Measurements from ENCODE around the gene RRP9. TPM values are rescaled to one million over a fixed set of nuclear protein-coding genes. Genes with fewer than 3 reads are reported as not detected.

Gene RRP9
- total RNA-seq, 1 donor from 2014 or later, result 12.5 TPM

DNA sequence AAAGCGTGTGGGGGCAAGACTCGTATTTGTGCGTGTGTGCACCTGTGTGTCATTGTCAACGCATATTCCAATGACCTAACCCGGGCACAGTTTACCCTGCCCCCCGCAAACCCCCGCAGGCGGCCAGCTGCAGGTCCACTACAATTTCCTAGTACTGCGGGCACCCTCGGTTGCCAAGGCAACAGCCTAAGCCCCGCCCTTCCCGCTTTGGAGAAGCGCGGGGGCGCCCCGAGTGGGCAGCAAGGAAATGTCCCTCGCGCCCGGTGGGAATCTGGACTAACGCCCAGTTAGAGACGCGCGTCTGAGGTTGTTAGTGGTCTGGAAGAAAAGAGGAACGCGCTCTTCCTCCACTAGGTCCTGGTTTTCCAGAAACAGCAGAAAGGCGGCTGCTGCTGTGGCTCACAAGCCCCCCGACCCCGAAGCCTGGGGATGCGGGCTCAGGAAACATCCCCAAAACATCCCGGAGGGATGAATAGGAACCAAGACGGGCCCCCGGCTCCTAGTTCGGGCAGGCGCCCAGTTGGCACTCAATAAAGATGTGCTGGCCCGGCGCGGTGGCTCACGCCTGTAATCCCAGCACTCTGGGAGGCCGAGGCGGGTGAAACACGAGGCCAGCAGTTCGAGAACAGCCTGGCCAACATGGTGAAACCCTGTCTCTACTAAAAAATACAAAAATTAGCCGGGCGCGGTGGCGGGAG lies 34.3 kb upstream of the RRP9 start:
- peak overlapping the region; percentile 61 to 81 for H3K4me3 ChIP-seq
- H3K4me1 ChIP-seq, result peaks cover 30% of the 10 kb centered on the region
- H3K9me3 ChIP-seq, result no peaks in the 10 kb centered on the region
- no peaks in the 10 kb centered on the region for H3K36me3 ChIP-seq
- H3K27me3 ChIP-seq, result no peaks in the 10 kb centered on the region
- H3K27ac ChIP-seq, result peak overlapping the region; percentile 94
- no peak for DNase-seq (ENCODE audit: extremely low spot score in 2 of 2)
- intact Hi-C loops (cut with DNase I), result loop anchor here (2.0 kb wide), 1 partner anchor 35 kb away; the partner anchor contains the start of gene RRP9
- TF ChIP-seq POLR2AphosphoS5 (IDR thresholded peaks at IDR 0.05; ENCODE audit: insufficient read depth in 1 of 2, low read depth in 1 of 2) (peak in 1 of 2 donors; percentile 19), POLR2A (IDR thresholded peaks at IDR 0.05) (no peak)

DNA sequence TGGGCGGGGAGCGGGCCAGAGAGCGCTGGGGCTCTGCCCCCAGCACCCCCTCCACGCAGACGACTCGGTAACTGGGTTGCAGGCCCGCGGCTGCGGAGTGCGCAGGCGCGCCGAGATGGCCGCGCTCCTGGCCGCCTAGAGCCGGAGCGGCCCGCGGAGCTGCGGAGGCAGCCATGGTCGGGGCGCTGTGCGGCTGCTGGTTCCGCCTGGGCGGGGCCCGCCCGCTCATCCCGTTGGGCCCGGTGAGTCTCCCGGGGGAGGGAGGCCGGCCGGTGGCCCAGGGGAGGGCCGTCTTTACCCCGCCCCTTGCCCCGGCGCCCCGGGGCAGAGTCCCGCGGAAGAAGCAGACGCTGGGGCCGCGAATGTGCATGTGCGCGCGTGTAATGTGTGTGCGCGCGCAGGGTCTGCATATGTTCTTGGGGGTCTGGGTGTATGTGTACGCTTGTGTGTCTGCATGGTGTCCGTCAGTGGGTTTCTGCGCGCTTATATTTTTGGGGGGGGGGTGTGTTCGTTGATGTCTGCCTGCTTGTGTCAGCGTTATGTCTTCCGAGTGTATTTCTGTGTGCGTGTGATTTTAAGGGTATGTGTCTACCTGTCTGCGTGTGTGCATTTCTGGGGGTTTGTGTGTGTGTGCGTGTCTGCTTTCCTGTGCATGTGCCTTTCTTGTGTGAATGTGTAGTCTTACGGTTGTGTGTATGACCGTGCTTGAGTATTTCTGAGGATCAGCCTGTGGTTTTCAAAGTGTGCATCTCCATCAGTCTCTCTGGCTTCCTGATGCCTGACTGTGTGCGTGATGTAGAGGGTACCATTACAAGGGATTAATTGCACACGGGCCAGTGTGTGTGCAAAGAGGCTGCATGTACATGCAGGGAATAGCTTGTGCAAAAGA lies 33.5 kb upstream of the RRP9 start, which contains the start of gene ABHD14A:
Gene ABHD14A (plus strand): TSS at position 102 of the 889 bp plus-strand sequence. CDS start 72 bp downstream, at position 174.
- H3K27me3 ChIP-seq, result no peaks in the 10 kb centered on the region
- no peaks in the 10 kb centered on the region for H3K9me3 ChIP-seq
- H3K36me3 ChIP-seq, result no peaks in the 10 kb centered on the region
- TF ChIP-seq POLR2AphosphoS5 (IDR thresholded peaks at IDR 0.05; ENCODE audit: insufficient read depth in 1 of 2, low read depth in 1 of 2) (peak in 1 of 2 donors; percentile 11), POLR2A (IDR thresholded peaks at IDR 0.05) (peak in 1 of 2 donors; percentile 42)
- TF ChIP-seq, protein P1, sequence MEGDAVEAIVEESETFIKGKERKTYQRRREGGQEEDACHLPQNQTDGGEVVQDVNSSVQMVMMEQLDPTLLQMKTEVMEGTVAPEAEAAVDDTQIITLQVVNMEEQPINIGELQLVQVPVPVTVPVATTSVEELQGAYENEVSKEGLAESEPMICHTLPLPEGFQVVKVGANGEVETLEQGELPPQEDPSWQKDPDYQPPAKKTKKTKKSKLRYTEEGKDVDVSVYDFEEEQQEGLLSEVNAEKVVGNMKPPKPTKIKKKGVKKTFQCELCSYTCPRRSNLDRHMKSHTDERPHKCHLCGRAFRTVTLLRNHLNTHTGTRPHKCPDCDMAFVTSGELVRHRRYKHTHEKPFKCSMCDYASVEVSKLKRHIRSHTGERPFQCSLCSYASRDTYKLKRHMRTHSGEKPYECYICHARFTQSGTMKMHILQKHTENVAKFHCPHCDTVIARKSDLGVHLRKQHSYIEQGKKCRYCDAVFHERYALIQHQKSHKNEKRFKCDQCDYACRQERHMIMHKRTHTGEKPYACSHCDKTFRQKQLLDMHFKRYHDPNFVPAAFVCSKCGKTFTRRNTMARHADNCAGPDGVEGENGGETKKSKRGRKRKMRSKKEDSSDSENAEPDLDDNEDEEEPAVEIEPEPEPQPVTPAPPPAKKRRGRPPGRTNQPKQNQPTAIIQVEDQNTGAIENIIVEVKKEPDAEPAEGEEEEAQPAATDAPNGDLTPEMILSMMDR (IDR thresholded peaks at IDR 0.05), result no peak
- peaks cover 30% of the 10 kb centered on the region for H3K4me1 ChIP-seq
- peak within 1 kb of the TSS; percentile 94 for H3K27ac ChIP-seq
- H3K4me3 ChIP-seq, result peak within 1 kb of the TSS; percentile 61 to 81
- intact Hi-C loops (cut with DNase I), result loop anchor here (2.0 kb wide), 1 partner anchor 34 kb away; the partner anchor contains the start of gene RRP9
- no peak for DNase-seq (ENCODE audit: extremely low spot score in 2 of 2)

DNA sequence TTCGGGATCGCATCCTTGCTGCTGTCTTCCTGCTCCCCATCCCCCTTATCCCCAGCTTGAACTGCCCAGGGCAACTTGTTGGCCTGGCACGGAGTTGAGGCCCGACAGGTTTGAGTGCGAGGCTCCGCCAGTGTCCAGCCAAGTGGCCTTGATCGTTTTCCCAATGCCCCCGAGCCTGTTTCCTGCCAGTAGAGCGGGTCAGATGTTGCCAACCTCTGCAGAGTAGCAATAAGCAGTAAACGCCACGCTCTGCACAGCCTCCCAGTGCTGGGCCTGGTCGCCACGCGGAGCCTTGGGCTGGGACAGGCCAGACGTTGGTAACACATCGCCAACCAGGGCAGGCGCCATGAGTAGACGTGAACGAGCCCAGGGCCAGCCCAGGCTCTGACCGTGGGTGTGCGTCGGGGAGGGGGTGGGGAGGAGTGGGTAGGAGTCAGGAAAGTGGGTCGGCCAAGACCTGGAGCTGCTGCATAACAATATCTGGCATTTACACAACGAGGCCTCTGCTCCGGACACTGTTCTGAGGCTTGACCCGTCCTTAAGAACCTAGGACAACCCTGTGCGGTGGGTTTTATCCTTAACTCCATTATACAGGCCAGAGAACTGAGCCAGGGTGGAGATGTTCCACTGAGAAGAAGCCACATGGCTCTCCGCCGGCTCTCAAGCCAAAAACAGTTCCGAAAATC lies 32.7 kb upstream of the RRP9 start:
- Histone ChIP-seq H3K4me1 (peaks cover 30% of the 10 kb centered on the region), H3K27ac (peak overlapping the region; percentile 94), H3K27me3 (no peaks in the 10 kb centered on the region), H3K9me3 (no peaks in the 10 kb centered on the region), H3K4me3 (peak overlapping the region; percentile 61 to 81), H3K36me3 (no peaks in the 10 kb centered on the region)
- intact Hi-C loops (cut with DNase I), result loop anchor here (2.0 kb wide), 1 partner anchor 34 kb away; the partner anchor contains the start of gene RRP9
- TF ChIP-seq, protein P1 (IDR thresholded peaks at IDR 0.05), result peak in 1 of 3 experiments; percentile 49
- TF ChIP-seq POLR2AphosphoS5 (IDR thresholded peaks at IDR 0.05; ENCODE audit: insufficient read depth in 1 of 2, low read depth in 1 of 2) (no peak), POLR2A (IDR thresholded peaks at IDR 0.05) (no peak)
- no peak for DNase-seq (ENCODE audit: extremely low spot score in 2 of 2)

DNA sequence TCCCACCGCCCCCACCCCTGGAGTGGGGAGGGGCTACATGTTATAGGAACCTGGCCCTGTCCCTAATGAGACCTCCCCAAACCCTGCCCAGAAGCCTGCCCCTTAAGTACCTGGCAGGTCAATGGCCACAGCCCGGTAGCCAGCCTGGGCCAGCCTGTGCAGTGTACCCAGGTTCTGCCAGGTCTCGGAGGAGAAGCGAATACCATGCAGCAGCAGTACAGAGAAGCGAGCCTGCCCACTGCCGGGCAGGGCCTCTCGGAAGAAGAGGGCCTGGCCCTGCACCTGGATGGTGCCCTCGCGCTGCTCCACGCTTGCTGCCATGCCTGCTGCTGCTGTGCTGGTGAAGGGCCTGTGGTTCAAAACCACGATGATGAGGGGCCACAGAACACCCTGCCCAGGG lies 29.6 kb upstream of the RRP9 start:
- intact Hi-C loops (cut with DNase I), result no loop called here
- TF ChIP-seq POLR2AphosphoS5 (IDR thresholded peaks at IDR 0.05; ENCODE audit: insufficient read depth in 1 of 2, low read depth in 1 of 2) (no peak), POLR2A (IDR thresholded peaks at IDR 0.05) (no peak)
- TF ChIP-seq, protein P1 (IDR thresholded peaks at IDR 0.05), result no peak
- H3K27ac ChIP-seq, result no peak overlapping the region
- DNase-seq (ENCODE audit: extremely low spot score in 2 of 2), result no peak
- no peaks in the 10 kb centered on the region for H3K36me3 ChIP-seq
- H3K9me3 ChIP-seq, result no peaks in the 10 kb centered on the region
- peaks cover 51% of the 10 kb centered on the region for H3K4me1 ChIP-seq
- H3K27me3 ChIP-seq, result no peaks in the 10 kb centered on the region
- H3K4me3 ChIP-seq, result no peak overlapping the region
